Stimulated activated CD8-positive, alpha-beta memory T cell treated with anti-CD3 and anti-CD28 coated beads, Interleukin-15, amount 100 ng/mL, for 1 hour (primary cell): Measurements from ENCODE around the gene GPATCH3.
"Not testable (repeated sequence)": the region's sequence is repeated elsewhere in the genome, so short reads cannot be mapped to it uniquely, and the experiment has no call there.

Experiments
- DNase-seq: peaks from one replicate; pipeline ENCODE4 v3.0.0-alpha.2; 2020; ENCODE audit warnings: low read depth

Gene GPATCH3

GRCh38 chr1:26900001-26900814, at the start of gene GPATCH3:
TSS of gene GPATCH3 (minus strand) at chr1:26900467. CDS start at chr1:26900442, 25 bp downstream.
- DNase-seq, result peak; percentile 79

- DNase-seq, result no peak
Measured at GRCh38 chr1:26949926-26950319, 49.7 kb upstream of the GPATCH3 start.

- DNase-seq, result no peak
Measured at GRCh38 chr1:26949266-26949925, 49.1 kb upstream of the GPATCH3 start.

- not testable (repeated sequence) for DNase-seq
Measured at GRCh38 chr1:26948725-26949057, 48.4 kb upstream of the GPATCH3 start.

GRCh38 chr1:26946270-26946669, 46.0 kb upstream of the GPATCH3 start:
- DNase-seq, result no peak

GRCh38 chr1:26945728-26946127, 45.5 kb upstream of the GPATCH3 start:
- no peak for DNase-seq

- no peak for DNase-seq
Measured at GRCh38 chr1:26945138-26945537, 44.9 kb upstream of the GPATCH3 start.

GRCh38 chr1:26942656-26943055, 42.4 kb upstream of the GPATCH3 start:
- no peak for DNase-seq

- no peak for DNase-seq
Measured at GRCh38 chr1:26941311-26941710, 41.0 kb upstream of the GPATCH3 start.

- no peak for DNase-seq
Measured at GRCh38 chr1:26938659-26939025, 38.4 kb upstream of the GPATCH3 start.

GRCh38 chr1:26938004-26938658, 37.9 kb upstream of the GPATCH3 start:
- DNase-seq, result no peak

- DNase-seq, result no peak
Measured at GRCh38 chr1:26936823-26937222, 36.6 kb upstream of the GPATCH3 start.

GRCh38 chr1:26932531-26932930, 32.3 kb upstream of the GPATCH3 start:
- DNase-seq, result no peak

GRCh38 chr1:26923711-26924110, 23.4 kb upstream of the GPATCH3 start:
- no peak for DNase-seq

GRCh38 chr1:26922901-26923300, 22.6 kb upstream of the GPATCH3 start:
- DNase-seq, result no peak

- no peak for DNase-seq
Measured at GRCh38 chr1:26922431-26922729, 22.1 kb upstream of the GPATCH3 start.

- DNase-seq, result peak; percentile 91
Measured at GRCh38 chr1:26921540-26922430, 21.5 kb upstream of the GPATCH3 start, which contains the start of gene NUDC. TSS of gene NUDC (plus strand) at chr1:26921743. CDS start at chr1:26921849, 106 bp downstream.

- DNase-seq, result no peak
Measured at GRCh38 chr1:26921126-26921539, 20.9 kb upstream of the GPATCH3 start.

- DNase-seq, result no peak
Measured at GRCh38 chr1:26915204-26915842, 15.1 kb upstream of the GPATCH3 start.

GRCh38 chr1:26913754-26914619, 13.7 kb upstream of the GPATCH3 start, which contains the start of gene NR0B2:
TSS of gene NR0B2 (minus strand) at chr1:26913975. CDS start at chr1:26913940, 35 bp downstream.
- no peak for DNase-seq

GRCh38 chr1:26913389-26913753, 13.1 kb upstream of the GPATCH3 start:
- DNase-seq, result no peak
